ENCODE measurements around the gene TSSK1B. TPM values are rescaled to one million over a fixed set of nuclear protein-coding genes. Genes with fewer than 3 reads are reported as not detected.

The TSSK1B gene
- total RNA-seq, 2 experiments from 2014 or later: not detected

- H3K4me1 Mint-ChIP-seq (ENCODE audit: low read depth): peaks cover 32% of the 10 kb centered on the region
- H3K36me3 ChIP-seq (ENCODE audit: insufficient read depth, low read length): no peaks in the 10 kb centered on the region
- TF ChIP-seq CTCF (IDR thresholded peaks at IDR 0.05): no peak
- H3K9me3 ChIP-seq (ENCODE audit: control insufficient read depth in 1 of 2, insufficient read depth in 1 of 2, low read length in 2 of 2): no peaks in the 10 kb centered on the region
- DNase-seq (no peak), ATAC-seq (ENCODE audit: poor library complexity) (no peak)
- H3K36me3 Mint-ChIP-seq (ENCODE audit: low read depth): no peaks in the 10 kb centered on the region
- H3K4me3 Mint-ChIP-seq: no peak overlapping the region
- no peak overlapping the region for H3K27ac Mint-ChIP-seq
- intact Hi-C loops (cut with DNase I, micrococcal nuclease): no loop called here
- H3K27me3 Mint-ChIP-seq: peaks cover 56% of the 10 kb centered on the region
- peaks cover 6 to 7% of the 10 kb centered on the region in 2 experiments for H3K27me3 ChIP-seq (ENCODE audit: control insufficient read depth in 1 of 2, insufficient read depth in 2 of 2, low read length in 2 of 2)
- no peak overlapping the region for H3K4me3 ChIP-seq (ENCODE audit: low read length)
- ChIA-PET POLR2A (no interaction called here), CTCF (no interaction called here)
- H3K27ac ChIP-seq (ENCODE audit: low read depth in 1 of 2, low read length in 2 of 2): no peak overlapping the region
- H3K9me3 Mint-ChIP-seq: no peaks in the 10 kb centered on the region
- H3K4me1 ChIP-seq (ENCODE audit: insufficient read depth, low read length): peaks cover 11% of the 10 kb centered on the region
Measured at GRCh38 chr5:113382731-113383130, 52.1 kb downstream of the TSSK1B start.

Other genes starting within 250 kb of the TSSK1B start
- gene MCC, start 53.5 kb upstream of the TSSK1B start, total RNA-seq: 1 to 10 TPM; 3.2 to 3.3 TPM
- gene YTHDC2, start 78.7 kb upstream of the TSSK1B start, total RNA-seq: 10 to 100 TPM; 33.9 to 41.7 TPM